ENCODE measurements around the gene EEF1G.

DNA sequence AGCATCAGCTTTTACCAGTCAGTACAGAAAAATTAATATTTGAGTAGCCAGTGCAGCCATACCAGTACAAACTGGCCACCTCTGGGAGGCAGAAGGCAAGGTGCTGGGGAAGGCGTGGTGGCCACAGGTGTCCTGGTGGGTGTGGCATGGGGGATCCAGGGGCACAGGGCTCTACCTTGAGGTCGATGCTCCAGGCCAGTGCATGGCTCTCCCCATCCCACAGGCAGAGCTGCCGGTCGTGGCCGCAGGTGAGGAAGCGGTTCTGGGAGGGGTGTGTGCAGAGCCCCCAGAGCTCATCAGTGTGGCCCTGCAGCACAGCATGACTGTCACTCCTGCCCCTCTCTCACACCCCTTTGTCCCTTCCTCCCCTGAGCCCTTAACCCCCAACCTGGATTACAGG is 31.8 kb upstream of the EEF1G start:
- TF ChIP-seq ZNF384 (IDR thresholded peaks at IDR 0.05) (no peak), BHLHE40 (IDR thresholded peaks at IDR 0.05; ENCODE audit: borderline replicate concordance) (no peak), ELF4 (IDR thresholded peaks at IDR 0.05) (no peak), FOXM1 (IDR thresholded peaks at IDR 0.05; ENCODE audit: borderline replicate concordance) (no peak), SP1 (IDR thresholded peaks at IDR 0.05) (no peak), NFRKB (IDR thresholded peaks at IDR 0.05) (no peak), FOXK2 (IDR thresholded peaks at IDR 0.05) (no peak), TARDBP (IDR thresholded peaks at IDR 0.05) (no peak), L3MBTL2 (conservative IDR thresholded peaks at IDR 0.05) (no peak), FOXA1 (IDR thresholded peaks at IDR 0.05) (no peak), SUZ12 (IDR thresholded peaks at IDR 0.05) (no peak)
